Left kidney (tissue), 8 donors: Measurements from ENCODE around the gene CNFN. TPM values are rescaled to one million over a fixed set of nuclear protein-coding genes. Genes with fewer than 3 reads are reported as not detected.
A peak's percentile ranks its signal among the peaks of the same experiment; 100 is the strongest.

Experiments used
- DNase-seq: peaks from one replicate; pipeline ENCODE4 v3.0.0-alpha.2; 2013
- long read RNA-seq, 8 donors: transcript quantifications; one replicate each; lab custom pipeline, GENCODE V29; 2026
- polyA plus RNA-seq: library from polyadenylated mRNA; unstranded; fragments of 120-200 nt; gene quantifications from one replicate; pipeline ENCODE4 v1.2.1, GENCODE V29; 2013; ENCODE audit not compliant: insufficient read length

CNFN gene
- polyA plus RNA-seq: 0.55 TPM
- long read RNA-seq, donor 1, partial matches to known transcripts: 5 of 5 reads
- long read RNA-seq, donor 1, other reads (novel, unspliced or antisense): 0 of 5 reads
- long read RNA-seq, donor 2: 0 reads
- long read RNA-seq, donor 3, partial matches to known transcripts: 6 of 6 reads
- long read RNA-seq, donor 3, other reads (novel, unspliced or antisense): 0 of 6 reads
- long read RNA-seq, donor 4: 0 reads
- long read RNA-seq, donor 5: 0 reads
- long read RNA-seq, donor 6, partial matches to known transcripts: 0 of 1 reads
- long read RNA-seq, donor 6, other reads (novel, unspliced or antisense): 0 of 1 reads
- long read RNA-seq, donor 7, partial matches to known transcripts: 5 of 5 reads
- long read RNA-seq, donor 7, other reads (novel, unspliced or antisense): 0 of 5 reads
- long read RNA-seq, donor 8: 0 reads

GRCh38 chr19:42389899-42390298 is at the start of gene CNFN:
Gene CNFN, minus strand, starts transcription at chr19:42390297. Its CDS starts 1,260 bp downstream, at chr19:42389037.
- no peak for DNase-seq

GRCh38 chr19:42436006-42436405 is 45.9 kb upstream of the CNFN start:
- DNase-seq: no peak

GRCh38 chr19:42435316-42435715 is 45.2 kb upstream of the CNFN start:
- DNase-seq: no peak

- DNase-seq: peak; percentile 62
These were observed 43.6 kb upstream of the CNFN start for GRCh38 chr19:42433503-42434260.

- no peak for DNase-seq
These were observed 41.4 kb upstream of the CNFN start for GRCh38 chr19:42431486-42431885.

GRCh38 chr19:42428676-42429075 is 38.6 kb upstream of the CNFN start:
- DNase-seq: no peak

- peak; percentile 67 for DNase-seq
These were observed 37.2 kb upstream of the CNFN start, which contains the start of gene LIPE for GRCh38 chr19:42427313-42427712. Gene LIPE, minus strand, starts transcription at chr19:42427388. Its CDS starts 239 bp downstream, at chr19:42427149.

- no peak for DNase-seq
These were observed 36.5 kb upstream of the CNFN start for GRCh38 chr19:42426643-42427042.

GRCh38 chr19:42424712-42425131 is 34.6 kb upstream of the CNFN start:
- no peak for DNase-seq

GRCh38 chr19:42424345-42424707 is 34.2 kb upstream of the CNFN start:
- DNase-seq: no peak

- peak; percentile 95 for DNase-seq
These were observed 33.6 kb upstream of the CNFN start for GRCh38 chr19:42423462-42424344.

- DNase-seq: peak; percentile 53
These were observed 32.9 kb upstream of the CNFN start for GRCh38 chr19:42422901-42423461.

GRCh38 chr19:42422092-42422900 is 32.2 kb upstream of the CNFN start:
- DNase-seq: no peak

- DNase-seq: no peak
These were observed 31.5 kb upstream of the CNFN start for GRCh38 chr19:42421591-42422031.

GRCh38 chr19:42421101-42421500 is 31.0 kb upstream of the CNFN start:
- no peak for DNase-seq

GRCh38 chr19:42420055-42420544 is 30.0 kb upstream of the CNFN start:
- DNase-seq: no peak

GRCh38 chr19:42419309-42419708 is 29.2 kb upstream of the CNFN start:
- DNase-seq: no peak

- DNase-seq: no peak
These were observed 22.6 kb upstream of the CNFN start for GRCh38 chr19:42412661-42413076.

GRCh38 chr19:42412227-42412626 is 22.1 kb upstream of the CNFN start:
- DNase-seq: no peak

- no peak for DNase-seq
These were observed 21.6 kb upstream of the CNFN start for GRCh38 chr19:42411581-42412178.
